ENCODE results near the gene TCEANC2. TPM values are rescaled to one million over a fixed set of nuclear protein-coding genes. Genes with fewer than 3 reads are reported as not detected.

Gene TCEANC2
- total and polyA plus RNA-seq, 2 experiments from 2014 or later = 6.0 to 6.3 TPM

DNA sequence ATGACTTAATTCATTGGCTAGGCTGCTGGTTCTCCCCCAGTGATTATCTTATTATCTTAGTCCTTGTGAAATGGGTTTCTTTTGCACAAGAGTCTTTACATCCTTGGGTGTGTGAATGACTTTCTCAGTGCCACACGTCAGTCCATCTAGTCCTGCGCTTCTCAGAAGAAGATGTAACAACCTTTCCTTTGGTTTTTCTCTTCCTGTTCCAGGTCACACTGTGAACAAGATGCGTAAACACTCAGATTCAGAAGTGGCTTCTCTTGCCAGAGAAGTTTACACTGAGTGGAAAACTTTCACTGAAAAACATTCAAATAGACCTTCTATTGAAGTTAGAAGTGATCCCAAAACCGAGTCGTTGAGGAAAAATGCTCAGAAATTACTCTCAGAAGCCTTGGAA, 35.0 kb downstream of the TCEANC2 start:
- no peaks in the 10 kb centered on the region for H3K9me2 ChIP-seq (ENCODE audit: insufficient read depth)
- Mint-ChIP-seq H3K27ac (no peak overlapping the region), H3K4me3 (no peak overlapping the region), H3K36me3 (ENCODE audit: low read depth) (no peaks in the 10 kb centered on the region), H3K27me3 (ENCODE audit: insufficient read depth, low read depth, poor library complexity) (no peaks in the 10 kb centered on the region), H3K9me3 (no peaks in the 10 kb centered on the region), H3K4me1 (peaks cover 7% of the 10 kb centered on the region; the same call in 2 of the 3 replicates)
- no peak for DNase-seq (ENCODE audit: low spot score)
- no peak overlapping the region for H3K4me3 ChIP-seq
- H3K27ac ChIP-seq (ENCODE audit: low read depth) = no peak overlapping the region
- no peaks in the 10 kb centered on the region for H3K36me3 ChIP-seq (ENCODE audit: insufficient read depth)
- no peaks in the 10 kb centered on the region for H4K20me1 ChIP-seq (replicated peaks; ENCODE audit: insufficient read depth)
- TF ChIP-seq EZH2 (IDR thresholded peaks at IDR 0.05; ENCODE audit: low read depth, unreplicated experiment) (no peak), EZH2phosphoT487 (IDR thresholded peaks at IDR 0.05; ENCODE audit: unreplicated experiment) (no peak), CREB1 (CRISPR knock-in tag; IDR thresholded peaks at IDR 0.05; ENCODE audit: low read depth) (no peak), NANOG (IDR thresholded peaks at IDR 0.05; ENCODE audit: borderline replicate concordance) (no peak)
- no peak overlapping the region for H3K4me2 ChIP-seq
- no peaks in the 10 kb centered on the region for H3K27me3 ChIP-seq (ENCODE audit: insufficient read depth)
- ATAC-seq = no peak
- no peaks in the 10 kb centered on the region for H3K79me2 ChIP-seq (replicated peaks; ENCODE audit: insufficient read depth)
- no peak overlapping the region for H2AFZ ChIP-seq
- H3F3A ChIP-seq (replicated peaks; ENCODE audit: low read depth) = no peaks in the 10 kb centered on the region
- H3K4me1 ChIP-seq (ENCODE audit: insufficient read depth) = no peaks in the 10 kb centered on the region; the same call in 1 of the 2 replicates

DNA sequence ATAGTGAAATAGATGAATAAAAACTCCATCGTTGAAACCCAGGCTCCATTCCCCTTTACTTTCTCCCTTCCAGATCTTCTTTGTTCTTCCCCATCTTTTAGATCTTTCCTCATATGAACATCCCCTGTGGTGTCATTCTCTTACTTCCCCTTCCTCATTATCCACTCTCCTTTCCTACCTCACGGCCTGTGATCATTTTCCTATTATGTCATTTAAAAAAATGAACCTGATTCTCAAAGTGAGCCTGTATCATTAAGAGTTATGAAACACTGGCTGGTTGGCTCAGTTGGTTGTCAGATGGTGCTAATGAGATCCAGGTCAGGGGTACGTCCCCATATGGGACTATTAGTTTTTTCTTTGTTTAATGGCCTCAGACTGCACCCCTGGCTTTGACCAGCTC, 38.3 kb downstream of the TCEANC2 start:
- no peaks in the 10 kb centered on the region for H3K27me3 ChIP-seq (ENCODE audit: insufficient read depth)
- H3K36me3 Mint-ChIP-seq (ENCODE audit: low read depth) = no peaks in the 10 kb centered on the region
- no peaks in the 10 kb centered on the region for H3K79me2 ChIP-seq (replicated peaks; ENCODE audit: insufficient read depth)
- ATAC-seq (no peak), DNase-seq (ENCODE audit: low spot score) (no peak)
- H3F3A ChIP-seq (replicated peaks; ENCODE audit: low read depth) = no peaks in the 10 kb centered on the region
- peaks cover 7% of the 10 kb centered on the region for H3K4me1 Mint-ChIP-seq
- no peak overlapping the region for H3K4me3 ChIP-seq
- H3K4me1 ChIP-seq (ENCODE audit: insufficient read depth) = 0 out of 2 replicates have a peak, but pooled peaks cover 4% of the 10 kb centered on the region
- no peaks in the 10 kb centered on the region for H3K27me3 Mint-ChIP-seq (ENCODE audit: insufficient read depth, low read depth, poor library complexity)
- no peaks in the 10 kb centered on the region for H4K20me1 ChIP-seq (replicated peaks; ENCODE audit: insufficient read depth)
- no peak overlapping the region for H2AFZ ChIP-seq
- no peaks in the 10 kb centered on the region for H3K36me3 ChIP-seq (ENCODE audit: insufficient read depth)
- no peaks in the 10 kb centered on the region for H3K9me2 ChIP-seq (ENCODE audit: insufficient read depth)
- H3K27ac ChIP-seq (ENCODE audit: low read depth) = no peak overlapping the region
- H3K9me3 Mint-ChIP-seq = no peaks in the 10 kb centered on the region
- no peak overlapping the region for H3K4me2 ChIP-seq
- no peak overlapping the region for H3K4me3 Mint-ChIP-seq
- H3K27ac Mint-ChIP-seq = no peak overlapping the region
- TF ChIP-seq CREB1 (CRISPR knock-in tag; IDR thresholded peaks at IDR 0.05; ENCODE audit: low read depth) (no peak), JUNB (IDR thresholded peaks at IDR 0.05; ENCODE audit: unreplicated experiment) (no peak), REST (IDR thresholded peaks at IDR 0.05; ENCODE audit: unreplicated experiment) (no peak), ZNF331 (CRISPR knock-in tag; IDR thresholded peaks at IDR 0.05; ENCODE audit: low read depth) (no peak), EZH2 (IDR thresholded peaks at IDR 0.05; ENCODE audit: low read depth, unreplicated experiment) (no peak), STAT1 (IDR thresholded peaks at IDR 0.05; ENCODE audit: unreplicated experiment) (no peak), ZNF114 (CRISPR knock-in tag; IDR thresholded peaks at IDR 0.05) (no peak), POLR2AphosphoS5 (IDR thresholded peaks at IDR 0.05; ENCODE audit: low read depth) (no peak)
- TF ChIP-seq, protein P1, sequence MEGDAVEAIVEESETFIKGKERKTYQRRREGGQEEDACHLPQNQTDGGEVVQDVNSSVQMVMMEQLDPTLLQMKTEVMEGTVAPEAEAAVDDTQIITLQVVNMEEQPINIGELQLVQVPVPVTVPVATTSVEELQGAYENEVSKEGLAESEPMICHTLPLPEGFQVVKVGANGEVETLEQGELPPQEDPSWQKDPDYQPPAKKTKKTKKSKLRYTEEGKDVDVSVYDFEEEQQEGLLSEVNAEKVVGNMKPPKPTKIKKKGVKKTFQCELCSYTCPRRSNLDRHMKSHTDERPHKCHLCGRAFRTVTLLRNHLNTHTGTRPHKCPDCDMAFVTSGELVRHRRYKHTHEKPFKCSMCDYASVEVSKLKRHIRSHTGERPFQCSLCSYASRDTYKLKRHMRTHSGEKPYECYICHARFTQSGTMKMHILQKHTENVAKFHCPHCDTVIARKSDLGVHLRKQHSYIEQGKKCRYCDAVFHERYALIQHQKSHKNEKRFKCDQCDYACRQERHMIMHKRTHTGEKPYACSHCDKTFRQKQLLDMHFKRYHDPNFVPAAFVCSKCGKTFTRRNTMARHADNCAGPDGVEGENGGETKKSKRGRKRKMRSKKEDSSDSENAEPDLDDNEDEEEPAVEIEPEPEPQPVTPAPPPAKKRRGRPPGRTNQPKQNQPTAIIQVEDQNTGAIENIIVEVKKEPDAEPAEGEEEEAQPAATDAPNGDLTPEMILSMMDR (conservative IDR thresholded peaks at IDR 0.05; ENCODE audit: low read depth in 2 of 2) = no peak
